ENCODE measurements around the gene ZSCAN5A. TPM values are rescaled to one million over a fixed set of nuclear protein-coding genes. Genes with fewer than 3 reads are reported as not detected.

ZSCAN5A gene
- total and polyA plus RNA-seq, 2 experiments from 2014 or later: 4.2 to 4.4 TPM

- H3K9me2 ChIP-seq (ENCODE audit: insufficient read depth): no peaks in the 10 kb centered on the region
- H3K36me3 ChIP-seq (ENCODE audit: low read depth): no peaks in the 10 kb centered on the region
- no peak overlapping the region for H3K9ac ChIP-seq
- no peaks in the 10 kb centered on the region for H3K27me3 ChIP-seq (replicated peaks; ENCODE audit: insufficient read depth)
- no peaks in the 10 kb centered on the region for H3K79me2 ChIP-seq (ENCODE audit: insufficient read depth)
- H3K27ac ChIP-seq: no peak overlapping the region
- TF ChIP-seq EZH2 (IDR thresholded peaks at IDR 0.05; ENCODE audit: insufficient read depth, poor library complexity, severe bottlenecking) (no peak), EZH2phosphoT487 (IDR thresholded peaks at IDR 0.05; ENCODE audit: insufficient read depth, low read depth) (no peak)
- H3F3A ChIP-seq (ENCODE audit: insufficient read depth): no peaks in the 10 kb centered on the region
- H3K4me3 ChIP-seq: no peak overlapping the region
- in situ Hi-C loops (cut with MboI): no loop called here
- no peak overlapping the region for H2AFZ ChIP-seq
- no peaks in the 10 kb centered on the region for H3K4me1 ChIP-seq (ENCODE audit: insufficient read depth)
- H4K20me1 ChIP-seq (ENCODE audit: insufficient read depth): no peaks in the 10 kb centered on the region
- no peaks in the 10 kb centered on the region for H3K9me3 ChIP-seq (ENCODE audit: low read depth)
- no peak for DNase-seq
- H3K4me2 ChIP-seq (ENCODE audit: unreplicated experiment): no peak overlapping the region
Observed at GRCh38 chr19:56332695-56333094, 18.1 kb upstream of the ZSCAN5A start.

GRCh38 chr19:56324436-56324835 lies 9.8 kb upstream of the ZSCAN5A start:
- Histone ChIP-seq H3K27ac (no peak overlapping the region), H3K9me2 (ENCODE audit: insufficient read depth) (no peaks in the 10 kb centered on the region), H3K36me3 (ENCODE audit: low read depth) (no peaks in the 10 kb centered on the region), H3K9ac (no peak overlapping the region), H3K79me2 (ENCODE audit: insufficient read depth) (no peaks in the 10 kb centered on the region), H3K4me2 (ENCODE audit: unreplicated experiment) (no peak overlapping the region), H3K4me1 (ENCODE audit: insufficient read depth) (no peaks in the 10 kb centered on the region), H4K20me1 (ENCODE audit: insufficient read depth) (no peaks in the 10 kb centered on the region), H3K4me3 (no peak overlapping the region), H2AFZ (no peak overlapping the region), H3F3A (ENCODE audit: insufficient read depth) (no peaks in the 10 kb centered on the region), H3K9me3 (ENCODE audit: low read depth) (no peaks in the 10 kb centered on the region), H3K27me3 (replicated peaks; ENCODE audit: insufficient read depth) (no peaks in the 10 kb centered on the region)
- no peak for DNase-seq
- in situ Hi-C loops (cut with MboI): loop anchor here (10.0 kb wide), 1 partner anchor 250 kb away; no protein-coding TSS in a partner anchor
- 17 to 20% methylated on average over 1 of the region's 1 CpG for WGBS, 2 experiments (ENCODE audit: low coverage in 1 of 2, low lambda C conversion rate in 2 of 2, missing lambda C conversion rate in 2 of 2)
- no peak for TF ChIP-seq EZH2 (IDR thresholded peaks at IDR 0.05; ENCODE audit: insufficient read depth, poor library complexity, severe bottlenecking)

GRCh38 chr19:56321989-56322440 lies 7.4 kb upstream of the ZSCAN5A start:
- in situ Hi-C loops (cut with MboI): loop anchor here (10.0 kb wide), 1 partner anchor 247 kb away; no protein-coding TSS in a partner anchor
- Histone ChIP-seq H3K9ac (no peak overlapping the region), H3K9me2 (ENCODE audit: insufficient read depth) (no peaks in the 10 kb centered on the region), H3K27ac (no peak overlapping the region), H3K4me3 (no peak overlapping the region), H2AFZ (0 out of 2 replicates have a peak overlapping the region, but pooled peaks have one; percentile 14), H3K27me3 (replicated peaks; ENCODE audit: insufficient read depth) (no peaks in the 10 kb centered on the region), H4K20me1 (ENCODE audit: insufficient read depth) (no peaks in the 10 kb centered on the region), H3K4me2 (ENCODE audit: unreplicated experiment) (no peak overlapping the region), H3K36me3 (ENCODE audit: low read depth) (no peaks in the 10 kb centered on the region), H3K9me3 (ENCODE audit: low read depth) (no peaks in the 10 kb centered on the region), H3F3A (ENCODE audit: insufficient read depth) (no peaks in the 10 kb centered on the region), H3K79me2 (ENCODE audit: insufficient read depth) (no peaks in the 10 kb centered on the region), H3K4me1 (ENCODE audit: insufficient read depth) (no peaks in the 10 kb centered on the region)
- DNase-seq: no peak
- 53 to 55% methylated on average over 7 of the region's 7 CpGs for WGBS, 2 experiments (ENCODE audit: low coverage in 1 of 2, low lambda C conversion rate in 2 of 2, missing lambda C conversion rate in 2 of 2)
- TF ChIP-seq EZH2phosphoT487 (IDR thresholded peaks at IDR 0.05; ENCODE audit: insufficient read depth, low read depth) (no peak), EZH2 (IDR thresholded peaks at IDR 0.05; ENCODE audit: insufficient read depth, poor library complexity, severe bottlenecking) (no peak)

- no peak for DNase-seq
- H3K27ac ChIP-seq: no peak overlapping the region
- H3K27me3 ChIP-seq (replicated peaks; ENCODE audit: insufficient read depth): no peaks in the 10 kb centered on the region
- H3K4me3 ChIP-seq: no peak overlapping the region
- H3K4me2 ChIP-seq (ENCODE audit: unreplicated experiment): no peak overlapping the region
- H3K9ac ChIP-seq: no peak overlapping the region
- H3K36me3 ChIP-seq (ENCODE audit: low read depth): no peaks in the 10 kb centered on the region
- H3K9me2 ChIP-seq (ENCODE audit: insufficient read depth): no peaks in the 10 kb centered on the region
- TF ChIP-seq EZH2phosphoT487 (IDR thresholded peaks at IDR 0.05; ENCODE audit: insufficient read depth, low read depth) (no peak), EZH2 (IDR thresholded peaks at IDR 0.05; ENCODE audit: insufficient read depth, poor library complexity, severe bottlenecking) (no peak)
- H3K79me2 ChIP-seq (ENCODE audit: insufficient read depth): no peaks in the 10 kb centered on the region
- H4K20me1 ChIP-seq (ENCODE audit: insufficient read depth): no peaks in the 10 kb centered on the region
- H3K9me3 ChIP-seq (ENCODE audit: low read depth): no peaks in the 10 kb centered on the region
- WGBS, 2 experiments (ENCODE audit: low coverage in 1 of 2, low lambda C conversion rate in 2 of 2, missing lambda C conversion rate in 2 of 2): 67 to 69% methylated on average over 8 of the region's 8 CpGs
- no peaks in the 10 kb centered on the region for H3K4me1 ChIP-seq (ENCODE audit: insufficient read depth)
- in situ Hi-C loops (cut with MboI): loop anchor here (10.0 kb wide), 1 partner anchor 247 kb away; no protein-coding TSS in a partner anchor
- no peak overlapping the region for H2AFZ ChIP-seq
- H3F3A ChIP-seq (ENCODE audit: insufficient read depth): no peaks in the 10 kb centered on the region
Observed at GRCh38 chr19:56321254-56321988, 6.8 kb upstream of the ZSCAN5A start.

Data from GM23248 (cell line).